Measurements from ENCODE around the gene HIGD1A. TPM values are rescaled to one million over a fixed set of nuclear protein-coding genes. Genes with fewer than 3 reads are reported as not detected.

The HIGD1A gene
- total RNA-seq, 1 donor from 2014 or later, result 150 TPM

GRCh38 chr3:42795621-42796181 lies 8.6 kb downstream of the HIGD1A start:
- no peak for TF ChIP-seq CTCF (IDR thresholded peaks at IDR 0.05; ENCODE audit: insufficient read depth, low read depth, low read length)
- TF ChIP-seq EZH2 (IDR thresholded peaks at IDR 0.05; ENCODE audit: insufficient read depth, low read length), result no peak
- no peak for DNase-seq (ENCODE audit: low read depth)
- FAIRE-seq, result no peak
- H2AFZ ChIP-seq (ENCODE audit: low read depth, low read length), result no peak overlapping the region
- H3K9ac ChIP-seq (ENCODE audit: low read length), result no peak overlapping the region
- H3K9me3 Mint-ChIP-seq (ENCODE audit: unreplicated experiment), result no peaks in the 10 kb centered on the region
- no peak overlapping the region for H3K4me2 ChIP-seq (ENCODE audit: low read length)
- H3K27ac Mint-ChIP-seq (ENCODE audit: unreplicated experiment), result no peak overlapping the region
- H3K36me3 Mint-ChIP-seq (ENCODE audit: low read depth, unreplicated experiment), result peaks cover 4% of the 10 kb centered on the region
- H3K79me2 ChIP-seq (ENCODE audit: insufficient read depth, low read length), result peaks cover 58% of the 10 kb centered on the region
- H3K4me1 ChIP-seq (ENCODE audit: insufficient read depth, low read length), result no peaks in the 10 kb centered on the region
- peaks cover 7% of the 10 kb centered on the region for H3K36me3 ChIP-seq (ENCODE audit: insufficient read depth, low read length)
- H3K4me3 Mint-ChIP-seq (ENCODE audit: unreplicated experiment), result no peak overlapping the region
- no peaks in the 10 kb centered on the region for H3K9me3 ChIP-seq (ENCODE audit: insufficient read depth, low read depth, low read length)
- H3K4me3 ChIP-seq (ENCODE audit: insufficient read depth, low read depth, low read length), result no peak overlapping the region
- H4K20me1 ChIP-seq (ENCODE audit: insufficient read depth, low read length), result peaks cover 41% of the 10 kb centered on the region
- H3K27me3 Mint-ChIP-seq (ENCODE audit: low read depth, unreplicated experiment), result no peaks in the 10 kb centered on the region
- no peak overlapping the region for H3K27ac ChIP-seq (ENCODE audit: low read depth, low read length)
- H3K27me3 ChIP-seq (ENCODE audit: insufficient read depth, low read length), result no peaks in the 10 kb centered on the region
- peaks cover 3% of the 10 kb centered on the region for H3K4me1 Mint-ChIP-seq (ENCODE audit: low read depth, unreplicated experiment)

- Histone ChIP-seq H3K4me1 (ENCODE audit: insufficient read depth, low read length) (no peaks in the 10 kb centered on the region), H3K9me3 (ENCODE audit: insufficient read depth, low read depth, low read length) (no peaks in the 10 kb centered on the region), H3K36me3 (ENCODE audit: insufficient read depth, low read length) (peaks cover 20% of the 10 kb centered on the region), H3K79me2 (ENCODE audit: insufficient read depth, low read length) (peaks cover 54% of the 10 kb centered on the region), H3K4me3 (ENCODE audit: insufficient read depth, low read depth, low read length) (no peak overlapping the region), H3K4me2 (ENCODE audit: low read length) (no peak overlapping the region), H2AFZ (ENCODE audit: low read depth, low read length) (no peak overlapping the region), H4K20me1 (ENCODE audit: insufficient read depth, low read length) (peaks cover 36% of the 10 kb centered on the region), H3K27ac (ENCODE audit: low read depth, low read length) (no peak overlapping the region), H3K9ac (ENCODE audit: low read length) (no peak overlapping the region), H3K27me3 (ENCODE audit: insufficient read depth, low read length) (no peaks in the 10 kb centered on the region)
- Mint-ChIP-seq H3K27ac (ENCODE audit: unreplicated experiment) (no peak overlapping the region), H3K4me3 (ENCODE audit: unreplicated experiment) (no peak overlapping the region), H3K36me3 (ENCODE audit: low read depth, unreplicated experiment) (peaks cover 7% of the 10 kb centered on the region), H3K27me3 (ENCODE audit: low read depth, unreplicated experiment) (no peaks in the 10 kb centered on the region), H3K4me1 (ENCODE audit: low read depth, unreplicated experiment) (no peaks in the 10 kb centered on the region), H3K9me3 (ENCODE audit: unreplicated experiment) (no peaks in the 10 kb centered on the region)
- no peak for DNase-seq (ENCODE audit: low read depth)
- FAIRE-seq, result peak; percentile 73
- TF ChIP-seq EZH2 (IDR thresholded peaks at IDR 0.05; ENCODE audit: insufficient read depth, low read length), result no peak
- TF ChIP-seq CTCF (IDR thresholded peaks at IDR 0.05; ENCODE audit: insufficient read depth, low read depth, low read length), result no peak
These were observed 13.5 kb downstream of the HIGD1A start for GRCh38 chr3:42790714-42791229.

GRCh38 chr3:42786631-42787030 lies 17.7 kb downstream of the HIGD1A start:
- H3K4me3 Mint-ChIP-seq (ENCODE audit: unreplicated experiment), result no peak overlapping the region
- no peak overlapping the region for H3K27ac ChIP-seq (ENCODE audit: low read depth, low read length)
- no peak overlapping the region for H3K4me3 ChIP-seq (ENCODE audit: insufficient read depth, low read depth, low read length)
- H3K4me1 Mint-ChIP-seq (ENCODE audit: low read depth, unreplicated experiment), result no peaks in the 10 kb centered on the region
- no peaks in the 10 kb centered on the region for H3K9me3 Mint-ChIP-seq (ENCODE audit: unreplicated experiment)
- TF ChIP-seq EZH2 (IDR thresholded peaks at IDR 0.05; ENCODE audit: insufficient read depth, low read length) (no peak), CTCF (IDR thresholded peaks at IDR 0.05; ENCODE audit: insufficient read depth, low read depth, low read length) (no peak)
- no peak overlapping the region for H3K4me2 ChIP-seq (ENCODE audit: low read length)
- H4K20me1 ChIP-seq (ENCODE audit: insufficient read depth, low read length), result peaks cover 16% of the 10 kb centered on the region
- no peak overlapping the region for H2AFZ ChIP-seq (ENCODE audit: low read depth, low read length)
- DNase-seq (ENCODE audit: low read depth) (no peak), FAIRE-seq (no peak)
- no peak overlapping the region for H3K9ac ChIP-seq (ENCODE audit: low read length)
- H3K27me3 Mint-ChIP-seq (ENCODE audit: low read depth, unreplicated experiment), result no peaks in the 10 kb centered on the region
- peaks cover 3% of the 10 kb centered on the region for H3K36me3 Mint-ChIP-seq (ENCODE audit: low read depth, unreplicated experiment)
- H3K27me3 ChIP-seq (ENCODE audit: insufficient read depth, low read length), result no peaks in the 10 kb centered on the region
- H3K79me2 ChIP-seq (ENCODE audit: insufficient read depth, low read length), result peaks cover 28% of the 10 kb centered on the region
- no peaks in the 10 kb centered on the region for H3K4me1 ChIP-seq (ENCODE audit: insufficient read depth, low read length)
- peaks cover 31% of the 10 kb centered on the region for H3K36me3 ChIP-seq (ENCODE audit: insufficient read depth, low read length)
- H3K27ac Mint-ChIP-seq (ENCODE audit: unreplicated experiment), result no peak overlapping the region
- H3K9me3 ChIP-seq (ENCODE audit: insufficient read depth, low read depth, low read length), result no peaks in the 10 kb centered on the region
